Measurements from ENCODE around the gene SPSB4.

The SPSB4 gene

DNA sequence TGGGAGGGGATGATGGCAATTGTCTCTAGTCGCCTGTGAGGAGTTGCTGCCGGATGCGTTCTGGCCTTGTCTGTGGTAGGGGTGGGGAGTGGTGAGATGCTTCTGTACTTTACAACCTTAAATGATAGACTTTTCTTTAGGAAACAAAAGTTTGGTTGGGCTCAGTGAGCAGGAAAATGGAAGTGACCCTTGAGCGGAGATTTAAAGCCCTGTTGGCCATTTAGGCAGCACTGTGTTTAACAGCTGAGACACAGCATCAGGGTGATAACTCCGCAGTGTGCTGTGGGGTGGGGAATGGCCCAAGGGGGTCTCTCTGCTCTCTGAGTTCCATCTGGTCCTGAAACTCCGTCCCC lies 36.6 kb downstream of the SPSB4 start:
- TF ChIP-seq, protein P1, sequence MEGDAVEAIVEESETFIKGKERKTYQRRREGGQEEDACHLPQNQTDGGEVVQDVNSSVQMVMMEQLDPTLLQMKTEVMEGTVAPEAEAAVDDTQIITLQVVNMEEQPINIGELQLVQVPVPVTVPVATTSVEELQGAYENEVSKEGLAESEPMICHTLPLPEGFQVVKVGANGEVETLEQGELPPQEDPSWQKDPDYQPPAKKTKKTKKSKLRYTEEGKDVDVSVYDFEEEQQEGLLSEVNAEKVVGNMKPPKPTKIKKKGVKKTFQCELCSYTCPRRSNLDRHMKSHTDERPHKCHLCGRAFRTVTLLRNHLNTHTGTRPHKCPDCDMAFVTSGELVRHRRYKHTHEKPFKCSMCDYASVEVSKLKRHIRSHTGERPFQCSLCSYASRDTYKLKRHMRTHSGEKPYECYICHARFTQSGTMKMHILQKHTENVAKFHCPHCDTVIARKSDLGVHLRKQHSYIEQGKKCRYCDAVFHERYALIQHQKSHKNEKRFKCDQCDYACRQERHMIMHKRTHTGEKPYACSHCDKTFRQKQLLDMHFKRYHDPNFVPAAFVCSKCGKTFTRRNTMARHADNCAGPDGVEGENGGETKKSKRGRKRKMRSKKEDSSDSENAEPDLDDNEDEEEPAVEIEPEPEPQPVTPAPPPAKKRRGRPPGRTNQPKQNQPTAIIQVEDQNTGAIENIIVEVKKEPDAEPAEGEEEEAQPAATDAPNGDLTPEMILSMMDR (conservative IDR thresholded peaks at IDR 0.05; ENCODE audit: low read depth, low read length) = no peak
- no peak overlapping the region for H3K4me3 ChIP-seq (ENCODE audit: low read length)
- DNase-seq (ENCODE audit: low read depth) = no peak

DNA sequence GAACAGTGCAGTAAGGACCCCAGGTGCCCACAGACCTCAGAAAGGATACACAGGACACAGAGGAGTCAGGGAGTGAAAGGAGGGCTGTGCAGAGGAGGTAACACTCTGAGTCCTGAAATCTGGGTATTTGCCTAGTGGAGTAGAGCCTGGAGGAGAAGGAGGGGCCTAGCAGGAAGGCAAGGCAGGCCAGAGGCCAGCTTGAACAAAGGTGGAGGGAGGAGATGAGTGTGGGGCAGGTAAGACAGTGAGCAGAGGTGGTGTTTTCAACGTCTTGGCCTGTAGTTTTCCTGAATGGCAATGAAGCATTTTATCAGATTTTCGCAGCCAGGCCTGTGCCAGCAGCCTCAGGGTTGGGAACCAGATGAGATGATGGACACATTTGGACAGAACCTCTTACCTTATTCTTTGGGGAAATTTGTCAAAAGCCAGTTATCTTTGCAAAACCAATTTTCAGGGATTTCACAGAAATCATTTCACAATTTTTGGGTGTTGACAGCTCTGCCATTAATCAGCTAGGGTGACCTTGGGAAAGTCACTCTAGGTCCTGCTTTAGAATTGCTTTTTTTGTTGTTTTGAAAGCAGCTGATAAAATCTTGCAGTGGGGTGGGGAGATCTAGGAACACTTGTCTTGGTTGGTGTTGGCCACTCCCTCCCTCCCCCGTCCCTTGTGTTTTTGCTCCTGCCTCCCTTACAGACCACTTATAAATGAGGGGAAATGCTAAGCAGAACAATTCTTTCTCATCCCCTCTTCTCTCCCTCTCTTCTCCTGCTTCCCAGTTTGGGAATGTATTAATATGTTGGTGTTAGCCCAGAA lies 38.4 kb downstream of the SPSB4 start:
- H3K4me3 ChIP-seq (ENCODE audit: low read length) = no peak overlapping the region
- TF ChIP-seq, protein P1 (conservative IDR thresholded peaks at IDR 0.05; ENCODE audit: low read depth, low read length) = no peak

DNA sequence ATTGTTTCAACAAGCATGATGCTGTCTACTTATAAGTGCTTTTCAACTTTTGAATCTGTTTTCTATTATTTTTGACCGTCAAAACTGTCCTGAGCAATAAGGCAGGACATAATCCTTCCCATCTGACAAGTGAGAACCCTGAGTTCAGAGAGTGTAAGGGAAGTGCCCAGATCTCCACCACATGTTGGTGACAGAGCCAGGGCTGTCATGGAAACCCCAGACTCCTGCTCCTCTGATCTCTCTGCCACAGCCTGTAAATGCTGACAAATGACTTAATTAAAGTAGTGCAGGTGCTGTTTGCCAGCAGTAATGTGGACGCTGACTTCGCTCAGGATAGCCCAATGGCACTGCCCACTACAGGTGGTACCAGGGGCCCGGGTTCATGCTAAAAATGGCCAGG lies 40.3 kb downstream of the SPSB4 start:
- no peak for DNase-seq (ENCODE audit: low read depth)
- TF ChIP-seq, protein P1 (conservative IDR thresholded peaks at IDR 0.05; ENCODE audit: low read depth, low read length) = no peak
- H3K4me3 ChIP-seq (ENCODE audit: low read length) = no peak overlapping the region

More for the DNA sequence above, 38.4 kb downstream of the SPSB4 start:
- DNase-seq (ENCODE audit: low read depth) = no peak

DNA sequence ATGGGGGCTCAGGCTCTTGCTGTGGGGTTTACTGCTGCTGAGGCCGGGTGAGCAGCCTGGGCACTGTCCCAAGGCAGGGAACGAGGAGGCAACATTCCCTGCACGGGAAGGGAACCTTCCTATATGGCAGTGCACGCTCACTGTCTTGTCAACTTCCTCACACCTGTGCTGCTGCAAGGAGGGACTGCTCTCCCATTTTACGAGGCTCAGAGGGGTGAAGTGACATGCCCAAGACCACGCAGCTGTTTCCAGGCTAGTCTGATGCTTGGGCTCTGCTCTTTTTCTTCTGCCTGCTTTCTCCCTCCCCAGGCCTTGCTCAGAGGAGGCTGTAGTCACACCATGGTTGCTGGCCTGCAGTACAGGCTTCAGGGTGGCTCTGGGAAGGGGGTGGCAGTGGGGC lies 41.5 kb downstream of the SPSB4 start:
- DNase-seq (ENCODE audit: low read depth) = no peak
- TF ChIP-seq, protein P1 (conservative IDR thresholded peaks at IDR 0.05; ENCODE audit: low read depth, low read length) = no peak
- H3K4me3 ChIP-seq (ENCODE audit: low read length) = no peak overlapping the region

DNA sequence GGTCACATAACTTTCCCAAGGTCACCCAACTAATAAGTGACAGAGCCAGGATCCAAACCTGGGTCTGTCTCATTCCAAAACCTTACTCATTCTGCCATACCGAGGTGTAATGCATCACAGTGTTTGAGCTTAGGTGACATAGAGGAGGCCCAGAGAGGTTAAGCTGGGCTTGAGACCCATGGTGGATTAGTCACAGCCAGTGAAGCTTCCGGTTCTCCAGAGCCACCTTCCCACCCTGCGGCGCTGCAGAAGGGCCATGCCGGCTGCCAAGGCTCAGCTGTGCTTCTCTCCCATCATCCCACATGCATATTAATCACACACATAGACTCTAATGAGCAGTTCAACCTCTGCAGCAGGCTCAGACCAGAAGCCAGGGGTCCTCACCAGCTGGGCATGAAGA lies 42.2 kb downstream of the SPSB4 start:
- TF ChIP-seq, protein P1 (conservative IDR thresholded peaks at IDR 0.05; ENCODE audit: low read depth, low read length) = no peak
- H3K4me3 ChIP-seq (ENCODE audit: low read length) = no peak overlapping the region
- no peak for DNase-seq (ENCODE audit: low read depth)

DNA sequence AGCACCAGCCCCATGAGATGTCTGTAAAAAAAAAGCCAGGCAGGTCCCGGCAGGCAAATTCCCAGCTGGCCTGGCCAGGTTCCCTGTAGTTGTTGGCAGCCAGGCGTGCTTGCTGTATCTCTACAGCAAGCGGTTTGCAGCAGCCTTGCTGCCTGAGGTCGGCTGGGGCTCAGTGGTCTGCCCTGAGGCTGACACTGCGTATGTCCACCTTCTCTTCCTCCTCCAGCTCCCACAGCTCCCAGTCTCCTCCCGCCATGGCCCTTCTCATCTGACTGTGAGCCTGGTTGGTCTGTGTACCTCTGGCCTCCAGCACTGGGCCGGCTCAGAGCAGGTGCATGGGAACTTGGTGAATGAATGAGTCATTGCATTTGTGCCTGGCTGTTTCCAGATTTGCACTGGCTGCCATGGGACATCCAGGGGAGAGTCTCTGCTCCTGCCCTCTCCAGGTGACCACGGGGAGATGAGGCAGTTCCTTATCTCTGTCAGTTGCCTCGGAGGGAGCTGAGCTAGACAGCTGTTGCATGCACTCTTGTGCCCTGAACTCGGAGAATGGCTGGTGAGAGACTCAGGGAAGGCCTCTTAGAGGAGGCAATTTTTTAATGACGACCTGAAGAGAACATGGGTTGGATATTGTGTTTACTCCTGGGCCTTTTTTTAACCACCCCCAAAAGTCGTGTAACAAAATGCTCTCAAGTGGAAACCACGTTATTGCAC lies 43.0 kb downstream of the SPSB4 start:
- H3K4me3 ChIP-seq (ENCODE audit: low read length) = no peak overlapping the region
- TF ChIP-seq, protein P1 (conservative IDR thresholded peaks at IDR 0.05; ENCODE audit: low read depth, low read length) = no peak
- no peak for DNase-seq (ENCODE audit: low read depth)

Measured in retinal pigment epithelial cell (primary cell).